GM19099 (cell line): Measurements from ENCODE around the gene MAGI2.

Experiments
- POLR2A ChIP-seq: IDR thresholded peaks from 3 replicates; pipeline ENCODE4 v1.6.1; 2011; ENCODE audit warnings: low read depth; ENCODE audit not compliant: insufficient read length; ENCODE audit errors: extremely low read depth

Gene MAGI2

GRCh38 chr7:79357101-79357500 is 96.4 kb downstream of the MAGI2 start:
- no peak for TF ChIP-seq POLR2A

- TF ChIP-seq POLR2A, result no peak
Measured at GRCh38 chr7:79353720-79354468, 99.6 kb downstream of the MAGI2 start.

GRCh38 chr7:79352323-79352722 is 101.1 kb downstream of the MAGI2 start:
- TF ChIP-seq POLR2A, result no peak

GRCh38 chr7:79347351-79347750 is 106.1 kb downstream of the MAGI2 start:
- no peak for TF ChIP-seq POLR2A

GRCh38 chr7:79341902-79342301 is 111.6 kb downstream of the MAGI2 start:
- no peak for TF ChIP-seq POLR2A

- TF ChIP-seq POLR2A, result no peak
Measured at GRCh38 chr7:79340212-79340611, 113.3 kb downstream of the MAGI2 start.

- no peak for TF ChIP-seq POLR2A
Measured at GRCh38 chr7:79339208-79339925, 114.1 kb downstream of the MAGI2 start.

GRCh38 chr7:79337717-79338116 is 115.8 kb downstream of the MAGI2 start:
- TF ChIP-seq POLR2A, result no peak

GRCh38 chr7:79334841-79335240 is 118.6 kb downstream of the MAGI2 start:
- no peak for TF ChIP-seq POLR2A

- TF ChIP-seq POLR2A, result no peak
Measured at GRCh38 chr7:79334334-79334733, 119.1 kb downstream of the MAGI2 start.

GRCh38 chr7:79332091-79332490 is 121.4 kb downstream of the MAGI2 start:
- no peak for TF ChIP-seq POLR2A

GRCh38 chr7:79329464-79329863 is 124.0 kb downstream of the MAGI2 start:
- no peak for TF ChIP-seq POLR2A

- no peak for TF ChIP-seq POLR2A
Measured at GRCh38 chr7:79320741-79321473, 132.6 kb downstream of the MAGI2 start.

GRCh38 chr7:79319369-79319768 is 134.1 kb downstream of the MAGI2 start:
- no peak for TF ChIP-seq POLR2A

GRCh38 chr7:79317728-79318127 is 135.7 kb downstream of the MAGI2 start:
- TF ChIP-seq POLR2A, result no peak

GRCh38 chr7:79312022-79312421 is 141.4 kb downstream of the MAGI2 start:
- TF ChIP-seq POLR2A, result no peak
